ENCODE results near the gene CYP4F12. TPM values are rescaled to one million over a fixed set of nuclear protein-coding genes. Genes with fewer than 3 reads are reported as not detected.

Gene CYP4F12
- total and polyA plus RNA-seq, 2 donors (not counting 3 experiments of a cell fraction or from before 2014, with no cell fraction given) = not detected

GRCh38 chr19:15644066-15644741 lies 28.7 kb upstream of the CYP4F12 start:
- H3K9me3 ChIP-seq (replicated peaks; ENCODE audit: control insufficient read depth, insufficient read depth, low read length) = no peaks in the 10 kb centered on the region
- no peaks in the 10 kb centered on the region for H3K4me1 ChIP-seq (ENCODE audit: control insufficient read depth, extremely low read depth, insufficient read depth, low read length)
- H3K27ac ChIP-seq (ENCODE audit: insufficient read depth, low read depth, low read length) = no peak overlapping the region
- H3K79me2 ChIP-seq (ENCODE audit: control insufficient read depth, insufficient read depth, low read length) = no peaks in the 10 kb centered on the region
- intact Hi-C loops (cut with micrococcal nuclease) = no loop called here
- no peaks in the 10 kb centered on the region for H3K27me3 ChIP-seq (ENCODE audit: control insufficient read depth in 2 of 2, insufficient read depth in 2 of 2, low read length in 2 of 2)
- H4K20me1 ChIP-seq (replicated peaks; ENCODE audit: control insufficient read depth, extremely low read depth, insufficient read depth, low read length) = no peaks in the 10 kb centered on the region
- DNase-seq (ENCODE audit: low read depth, low spot score) (no peak), FAIRE-seq (no peak)
- H3K36me3 ChIP-seq (ENCODE audit: control insufficient read depth in 2 of 2, extremely low read depth in 1 of 2, insufficient read depth in 2 of 2, low read length in 2 of 2) = no peaks in the 10 kb centered on the region
- H3K9ac ChIP-seq (replicated peaks; ENCODE audit: extremely low read depth, insufficient read depth, low read length) = no peak overlapping the region
- H3K4me2 ChIP-seq (ENCODE audit: insufficient read depth, low read length) = no peak overlapping the region
- ChIA-PET CTCF (no interaction called here), POLR2A (no interaction called here)
- TF ChIP-seq JUN (IDR thresholded peaks at IDR 0.05; ENCODE audit: borderline replicate concordance, insufficient read depth, insufficient read length, low read depth) = no peak
- no peak for TF ChIP-seq EZH2 (IDR thresholded peaks at IDR 0.05; ENCODE audit: borderline replicate concordance, low read depth, low read length, severe bottlenecking)
- no peak overlapping the region for H3K4me3 ChIP-seq (replicated peaks in 1 of 3; ENCODE audit: insufficient read depth in 1 of 3, low read depth in 1 of 3, low read length in 3 of 3)
- BruUV-seq (replicated peaks) = no TSS peak
- no peak overlapping the region for H2AFZ ChIP-seq (ENCODE audit: low read depth, low read length)
- H3K9me1 ChIP-seq (replicated peaks; ENCODE audit: control insufficient read depth, extremely low read depth, insufficient read depth, low read length) = no peaks in the 10 kb centered on the region
- dilution Hi-C loops (cut with MboI; ENCODE audit: extremely low pct_ligation_motif_present, low sequenced_read_pairs) = no loop called here

- dilution Hi-C loops (cut with MboI; ENCODE audit: extremely low pct_ligation_motif_present, low sequenced_read_pairs) = no loop called here
- no peaks in the 10 kb centered on the region for H3K36me3 ChIP-seq (ENCODE audit: control insufficient read depth in 2 of 2, extremely low read depth in 1 of 2, insufficient read depth in 2 of 2, low read length in 2 of 2)
- FAIRE-seq (no peak), DNase-seq (ENCODE audit: low read depth, low spot score) (no peak)
- no TSS peak for BruUV-seq (replicated peaks)
- H3K9ac ChIP-seq (replicated peaks; ENCODE audit: extremely low read depth, insufficient read depth, low read length) = no peak overlapping the region
- H3K9me3 ChIP-seq (replicated peaks; ENCODE audit: control insufficient read depth, insufficient read depth, low read length) = no peaks in the 10 kb centered on the region
- ChIA-PET CTCF (no interaction called here), POLR2A (no interaction called here)
- H3K4me3 ChIP-seq (replicated peaks in 1 of 3; ENCODE audit: insufficient read depth in 1 of 3, low read depth in 1 of 3, low read length in 3 of 3) = no peak overlapping the region
- H3K4me2 ChIP-seq (ENCODE audit: insufficient read depth, low read length) = no peak overlapping the region
- no peaks in the 10 kb centered on the region for H3K9me1 ChIP-seq (replicated peaks; ENCODE audit: control insufficient read depth, extremely low read depth, insufficient read depth, low read length)
- no peak overlapping the region for H2AFZ ChIP-seq (ENCODE audit: low read depth, low read length)
- no peaks in the 10 kb centered on the region for H4K20me1 ChIP-seq (replicated peaks; ENCODE audit: control insufficient read depth, extremely low read depth, insufficient read depth, low read length)
- H3K79me2 ChIP-seq (ENCODE audit: control insufficient read depth, insufficient read depth, low read length) = no peaks in the 10 kb centered on the region
- TF ChIP-seq FOS (IDR thresholded peaks at IDR 0.05; ENCODE audit: borderline replicate concordance, insufficient read depth, low read length) = no peak
- TF ChIP-seq POLR2A (IDR thresholded peaks at IDR 0.05; ENCODE audit: low read depth, low read length) = no peak
- no peak for TF ChIP-seq POLR2AphosphoS5 (IDR thresholded peaks at IDR 0.05; ENCODE audit: insufficient read depth, low read depth, low read length)
- no peak for TF ChIP-seq MYC (IDR thresholded peaks at IDR 0.05; ENCODE audit: low read depth, low read length)
- no peak for TF ChIP-seq MAX (IDR thresholded peaks at IDR 0.05; ENCODE audit: insufficient read depth, insufficient read length)
- TF ChIP-seq EZH2 (IDR thresholded peaks at IDR 0.05; ENCODE audit: borderline replicate concordance, low read depth, low read length, severe bottlenecking) = no peak
- no peak for TF ChIP-seq GATA2 (IDR thresholded peaks at IDR 0.05; ENCODE audit: insufficient read depth, insufficient read length, low read depth, low read length)
- no peak for TF ChIP-seq JUN (IDR thresholded peaks at IDR 0.05; ENCODE audit: borderline replicate concordance, insufficient read depth, insufficient read length, low read depth)
- TF ChIP-seq CTCF (IDR thresholded peaks at IDR 0.05; ENCODE audit: extremely low read depth in 1 of 2, insufficient read depth in 1 of 2, low read depth in 1 of 2, low read length in 2 of 2) = no peak
- no peak overlapping the region for H3K27ac ChIP-seq (ENCODE audit: insufficient read depth, low read depth, low read length)
- intact Hi-C loops (cut with micrococcal nuclease) = no loop called here
- H3K27me3 ChIP-seq (ENCODE audit: control insufficient read depth in 2 of 2, insufficient read depth in 2 of 2, low read length in 2 of 2) = no peaks in the 10 kb centered on the region
- no peaks in the 10 kb centered on the region for H3K4me1 ChIP-seq (ENCODE audit: control insufficient read depth, extremely low read depth, insufficient read depth, low read length)
Observed at GRCh38 chr19:15644816-15645215, 28.1 kb upstream of the CYP4F12 start.
